KMS-11 (cell line): ENCODE data around the gene SSRP1.
A peak's percentile ranks its signal among the peaks of the same experiment; 100 is the strongest.

Source experiments
- H2AFZ ChIP-seq: fragments of 200-600 bp; sonication (generic); 2 replicates; pipeline ENCODE4 v1.6.1; 2016; ENCODE audit warnings: antibody characterized with exemption, mixed run types, low read depth
- H3K27ac ChIP-seq: fragments of 200-600 bp; sonication (generic); 2 replicates; pipeline ENCODE4 v1.6.1; 2016; ENCODE audit warnings: mild to moderate bottlenecking, mixed run types
- H3K27me3 ChIP-seq: fragments of 200-600 bp; sonication (generic); 2 replicates; pipeline ENCODE4 v1.6.1; 2017; ENCODE audit warnings: mild to moderate bottlenecking, low read depth, mixed run types, moderate library complexity; ENCODE audit not compliant: insufficient read depth
- H3K36me3 ChIP-seq: fragments of 200-600 bp; sonication (generic); 2 replicates; pipeline ENCODE4 v1.6.1; 2017; ENCODE audit warnings: mild to moderate bottlenecking, mixed run types; ENCODE audit not compliant: insufficient read depth
- H3K4me1 ChIP-seq: fragments of 200-600 bp; sonication (generic); 2 replicates; pipeline ENCODE4 v1.6.1; 2016; ENCODE audit warnings: mild to moderate bottlenecking, low read depth, mixed run types; ENCODE audit not compliant: poor library complexity, severe bottlenecking
- H3K4me2 ChIP-seq: fragments of 200-600 bp; sonication (generic); 2 replicates; pipeline ENCODE4 v1.7.0; 2016; ENCODE audit warnings: mild to moderate bottlenecking, mixed run types
- H3K4me3 ChIP-seq: fragments of 200-600 bp; sonication (generic); IDR thresholded peaks from 2 replicates; pipeline ENCODE4 v1.6.1; 2017; ENCODE audit warnings: low read depth, low read length, mixed read lengths; ENCODE audit not compliant: insufficient read depth
- H3K79me2 ChIP-seq: fragments of 200-600 bp; sonication (generic); 2 replicates; pipeline ENCODE4 v1.6.1; 2016; ENCODE audit warnings: low read depth, mixed run types; ENCODE audit not compliant: insufficient read depth
- H3K9ac ChIP-seq: fragments of 200-600 bp; sonication (generic); 2 replicates; pipeline ENCODE4 v1.6.1; 2016; ENCODE audit warnings: mild to moderate bottlenecking, mixed run types
- H4K20me1 ChIP-seq: fragments of 200-600 bp; sonication (generic); 2 replicates; pipeline ENCODE4 v1.6.1; 2016; ENCODE audit warnings: mild to moderate bottlenecking, mixed run types; ENCODE audit not compliant: insufficient read depth
- CTCF ChIP-seq: fragments of 200-600 bp; sonication (generic); conservative IDR thresholded peaks from 2 replicates; pipeline ENCODE4 v1.6.1; 2017; ENCODE audit warnings: low read depth, mild to moderate bottlenecking, antibody characterized with exemption, low read length, moderate library complexity, mixed read lengths

SSRP1 gene

GRCh38 chr11:57335343-57336110, at the start of gene SSRP1:
SSRP1 (minus strand) TSS chr11:57335892; CDS start chr11:57335121, 771 bp downstream.
- H3K4me1 ChIP-seq = peaks cover 22% of the 10 kb centered on the region
- no peak for TF ChIP-seq CTCF
- H3K4me3 ChIP-seq = no peak within 1 kb of the TSS
- H2AFZ ChIP-seq = peak within 1 kb of the TSS; percentile 66
- H4K20me1 ChIP-seq = no peaks in the 10 kb centered on the region
- H3K79me2 ChIP-seq = peaks cover 35% of the 10 kb centered on the region
- H3K36me3 ChIP-seq = peaks cover 4% of the 10 kb centered on the region; the same call in 1 of the 2 replicates
- H3K27me3 ChIP-seq = no peaks in the 10 kb centered on the region
- H3K27ac ChIP-seq = peak within 1 kb of the TSS; percentile 74
- peak within 1 kb of the TSS; percentile 84 for H3K4me2 ChIP-seq
- peak within 1 kb of the TSS; percentile 94 for H3K9ac ChIP-seq

GRCh38 chr11:57380975-57381374, 45.3 kb upstream of the SSRP1 start, which contains the start of gene PRG3:
PRG3 (minus strand) TSS chr11:57381150; CDS start chr11:57380708, 442 bp downstream.
- Histone ChIP-seq H3K4me1 (no peaks in the 10 kb centered on the region), H2AFZ (no peak within 1 kb of the TSS), H3K27me3 (no peaks in the 10 kb centered on the region), H3K4me3 (no peak within 1 kb of the TSS), H4K20me1 (no peaks in the 10 kb centered on the region), H3K27ac (no peak within 1 kb of the TSS), H3K9ac (no peak within 1 kb of the TSS), H3K36me3 (no peaks in the 10 kb centered on the region), H3K4me2 (no peak within 1 kb of the TSS), H3K79me2 (no peaks in the 10 kb centered on the region)
- no peak for TF ChIP-seq CTCF

GRCh38 chr11:57379732-57380131, 44.0 kb upstream of the SSRP1 start:
- Histone ChIP-seq H3K79me2 (no peaks in the 10 kb centered on the region), H3K36me3 (no peaks in the 10 kb centered on the region), H3K9ac (no peak overlapping the region), H3K27me3 (no peaks in the 10 kb centered on the region), H3K27ac (no peak overlapping the region), H4K20me1 (no peaks in the 10 kb centered on the region), H3K4me1 (no peaks in the 10 kb centered on the region), H3K4me3 (no peak overlapping the region), H3K4me2 (no peak overlapping the region), H2AFZ (no peak overlapping the region)
- no peak for TF ChIP-seq CTCF

- Histone ChIP-seq H3K9ac (no peak overlapping the region), H3K27ac (no peak overlapping the region), H3K4me2 (no peak overlapping the region), H3K4me1 (no peaks in the 10 kb centered on the region), H3K4me3 (no peak overlapping the region), H2AFZ (no peak overlapping the region), H4K20me1 (no peaks in the 10 kb centered on the region), H3K27me3 (no peaks in the 10 kb centered on the region), H3K36me3 (no peaks in the 10 kb centered on the region), H3K79me2 (no peaks in the 10 kb centered on the region)
- TF ChIP-seq CTCF = no peak
Measured at GRCh38 chr11:57378186-57378585, 42.5 kb upstream of the SSRP1 start.
